Measurements from ENCODE around the gene MAPK6.
A peak's percentile ranks its signal among the peaks of the same experiment; 100 is the strongest.

MAPK6 gene

DNA sequence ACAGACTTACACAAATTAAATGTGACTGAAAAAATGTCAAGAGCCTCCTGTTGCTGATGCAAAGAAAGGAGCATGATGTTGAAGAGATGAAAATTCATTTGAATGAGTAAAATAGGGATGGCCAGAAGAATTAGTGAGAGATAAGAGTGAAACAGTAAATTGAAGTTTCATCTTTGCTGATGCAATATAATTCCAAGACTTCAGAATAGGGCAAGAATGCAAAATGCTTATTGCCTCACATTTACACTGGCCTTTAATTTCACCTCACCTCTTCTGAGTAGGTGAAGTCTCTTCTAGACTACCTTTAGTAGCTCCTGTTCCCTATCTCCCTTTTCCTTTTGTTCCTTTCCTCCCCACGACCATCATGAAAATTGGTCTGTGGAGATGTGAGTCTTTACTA lies 15.3 kb upstream of the MAPK6 start:
- no peak overlapping the region for H3K4me3 ChIP-seq (ENCODE audit: low read length)
- no peak for DNase-seq (ENCODE audit: low read depth)
- TF ChIP-seq, protein P1, sequence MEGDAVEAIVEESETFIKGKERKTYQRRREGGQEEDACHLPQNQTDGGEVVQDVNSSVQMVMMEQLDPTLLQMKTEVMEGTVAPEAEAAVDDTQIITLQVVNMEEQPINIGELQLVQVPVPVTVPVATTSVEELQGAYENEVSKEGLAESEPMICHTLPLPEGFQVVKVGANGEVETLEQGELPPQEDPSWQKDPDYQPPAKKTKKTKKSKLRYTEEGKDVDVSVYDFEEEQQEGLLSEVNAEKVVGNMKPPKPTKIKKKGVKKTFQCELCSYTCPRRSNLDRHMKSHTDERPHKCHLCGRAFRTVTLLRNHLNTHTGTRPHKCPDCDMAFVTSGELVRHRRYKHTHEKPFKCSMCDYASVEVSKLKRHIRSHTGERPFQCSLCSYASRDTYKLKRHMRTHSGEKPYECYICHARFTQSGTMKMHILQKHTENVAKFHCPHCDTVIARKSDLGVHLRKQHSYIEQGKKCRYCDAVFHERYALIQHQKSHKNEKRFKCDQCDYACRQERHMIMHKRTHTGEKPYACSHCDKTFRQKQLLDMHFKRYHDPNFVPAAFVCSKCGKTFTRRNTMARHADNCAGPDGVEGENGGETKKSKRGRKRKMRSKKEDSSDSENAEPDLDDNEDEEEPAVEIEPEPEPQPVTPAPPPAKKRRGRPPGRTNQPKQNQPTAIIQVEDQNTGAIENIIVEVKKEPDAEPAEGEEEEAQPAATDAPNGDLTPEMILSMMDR (conservative IDR thresholded peaks at IDR 0.05; ENCODE audit: low read length), result no peak

DNA sequence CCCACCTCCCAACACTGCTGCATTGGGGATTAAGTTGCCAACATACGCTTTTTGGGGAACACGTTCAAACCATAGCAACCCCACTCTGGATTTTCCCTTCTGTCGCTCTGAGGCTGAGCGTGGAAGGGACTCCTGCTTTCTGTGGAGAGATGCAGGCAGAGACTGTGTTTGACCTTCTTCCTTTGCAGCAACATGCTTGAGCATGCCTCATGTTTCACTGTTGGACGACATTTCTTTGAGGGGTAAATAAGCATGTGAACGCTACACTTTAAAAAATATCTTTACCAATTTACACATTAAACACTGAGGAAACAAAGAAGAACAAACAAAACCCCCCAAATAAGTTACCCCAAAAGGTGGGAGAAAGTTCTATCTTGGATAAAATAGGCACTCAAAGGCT lies 14.2 kb upstream of the MAPK6 start:
- TF ChIP-seq, protein P1 (conservative IDR thresholded peaks at IDR 0.05; ENCODE audit: low read length), result no peak
- no peak overlapping the region for H3K4me3 ChIP-seq (ENCODE audit: low read length)
- no peak for DNase-seq (ENCODE audit: low read depth)

DNA sequence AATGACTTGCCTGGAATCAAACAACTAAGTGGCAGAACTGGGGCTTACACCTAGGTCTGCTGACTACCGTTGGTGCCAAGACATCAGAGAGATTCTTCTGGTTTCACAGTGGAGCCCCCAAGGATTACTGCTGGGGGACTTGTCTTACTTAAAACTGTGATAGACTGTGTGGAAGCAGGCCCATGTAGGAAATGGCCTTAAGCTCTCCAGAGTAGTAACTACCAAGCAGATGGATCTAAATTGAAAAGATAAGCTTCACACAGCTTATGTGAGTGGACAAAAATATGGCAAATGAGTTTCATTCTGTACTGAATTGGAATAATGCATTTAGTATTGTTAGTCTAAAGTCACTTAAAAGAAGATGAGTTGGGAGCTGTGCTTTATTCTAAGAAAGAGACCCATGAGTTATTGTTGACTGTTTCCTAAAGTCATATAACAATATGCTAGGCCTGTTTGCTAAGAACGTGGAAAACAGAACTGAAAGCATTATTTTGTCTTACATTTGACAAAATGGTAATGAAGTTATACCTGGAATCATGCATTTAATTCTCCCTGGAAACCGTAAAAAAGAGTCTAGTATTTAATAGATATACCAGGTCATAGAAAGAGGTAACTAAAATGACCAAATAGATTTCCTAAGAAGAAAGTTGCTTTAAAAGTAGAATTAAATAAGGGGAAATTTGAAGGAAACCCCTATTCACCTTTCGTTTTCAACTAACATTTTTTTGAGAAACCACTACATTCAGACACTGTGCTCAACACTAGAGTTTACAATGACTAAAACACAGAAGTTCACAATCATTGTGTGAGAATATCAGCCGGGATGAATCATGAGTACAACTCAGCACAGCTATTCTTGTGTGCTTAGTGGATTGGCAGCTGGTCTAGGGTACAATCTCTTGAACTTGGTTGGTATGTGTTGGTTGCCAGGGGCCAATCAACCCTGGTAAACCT lies 13.0 kb upstream of the MAPK6 start:
- peak; percentile 34 for DNase-seq (ENCODE audit: low read depth)
- H3K4me3 ChIP-seq (ENCODE audit: low read length), result no peak overlapping the region
- TF ChIP-seq, protein P1 (conservative IDR thresholded peaks at IDR 0.05; ENCODE audit: low read length), result no peak

DNA sequence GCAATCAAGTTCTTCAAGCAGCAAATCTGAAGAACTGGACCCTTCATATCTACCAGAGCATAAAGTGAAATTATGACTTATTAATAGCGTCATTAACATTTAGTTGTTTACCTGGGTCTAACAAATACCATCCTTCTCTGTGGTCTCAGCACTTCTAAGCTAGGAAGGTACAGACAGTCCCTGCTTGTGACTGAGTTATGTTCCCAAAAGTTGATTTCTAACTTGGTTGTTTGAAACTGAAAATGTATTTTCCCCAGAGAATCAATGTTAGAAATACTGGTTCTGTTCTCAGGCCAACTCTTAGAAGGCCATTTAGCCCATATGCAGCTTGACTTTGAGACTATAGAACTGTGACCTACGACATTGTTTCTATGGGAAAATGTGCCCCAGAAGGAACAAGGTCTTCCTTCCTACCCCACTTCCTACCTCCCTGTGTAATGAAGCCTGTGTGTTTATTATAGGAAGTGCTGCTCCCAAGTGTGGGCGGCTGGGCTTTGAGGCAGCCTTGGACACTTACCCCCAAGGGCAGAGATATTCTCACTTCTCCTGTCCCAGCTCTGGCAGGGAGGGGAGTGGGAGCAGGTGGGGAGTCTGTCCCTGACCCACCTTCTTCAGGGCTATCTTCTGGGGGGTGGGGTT lies 12.2 kb upstream of the MAPK6 start:
- DNase-seq (ENCODE audit: low read depth), result no peak
- TF ChIP-seq, protein P1 (conservative IDR thresholded peaks at IDR 0.05; ENCODE audit: low read length), result no peak
- no peak overlapping the region for H3K4me3 ChIP-seq (ENCODE audit: low read length)

DNA sequence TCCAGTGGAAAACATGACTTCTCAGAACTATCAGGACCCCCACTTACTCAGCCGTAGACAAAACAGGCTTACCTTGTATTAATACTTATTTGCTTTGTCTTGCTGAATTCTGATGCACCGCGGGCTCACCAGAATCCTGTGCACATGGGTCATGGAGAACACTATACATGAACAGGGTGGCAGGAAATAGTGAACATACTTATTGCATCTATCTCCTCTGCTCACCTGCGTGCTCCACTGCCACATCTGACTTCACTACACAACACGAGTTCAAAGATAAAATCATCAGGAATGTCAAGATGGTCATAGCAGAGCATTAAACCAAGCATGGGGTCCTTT lies 10.7 kb upstream of the MAPK6 start:
- no peak for DNase-seq (ENCODE audit: low read depth)
- no peak overlapping the region for H3K4me3 ChIP-seq (ENCODE audit: low read length)
- TF ChIP-seq, protein P1 (conservative IDR thresholded peaks at IDR 0.05; ENCODE audit: low read length), result no peak

DNA sequence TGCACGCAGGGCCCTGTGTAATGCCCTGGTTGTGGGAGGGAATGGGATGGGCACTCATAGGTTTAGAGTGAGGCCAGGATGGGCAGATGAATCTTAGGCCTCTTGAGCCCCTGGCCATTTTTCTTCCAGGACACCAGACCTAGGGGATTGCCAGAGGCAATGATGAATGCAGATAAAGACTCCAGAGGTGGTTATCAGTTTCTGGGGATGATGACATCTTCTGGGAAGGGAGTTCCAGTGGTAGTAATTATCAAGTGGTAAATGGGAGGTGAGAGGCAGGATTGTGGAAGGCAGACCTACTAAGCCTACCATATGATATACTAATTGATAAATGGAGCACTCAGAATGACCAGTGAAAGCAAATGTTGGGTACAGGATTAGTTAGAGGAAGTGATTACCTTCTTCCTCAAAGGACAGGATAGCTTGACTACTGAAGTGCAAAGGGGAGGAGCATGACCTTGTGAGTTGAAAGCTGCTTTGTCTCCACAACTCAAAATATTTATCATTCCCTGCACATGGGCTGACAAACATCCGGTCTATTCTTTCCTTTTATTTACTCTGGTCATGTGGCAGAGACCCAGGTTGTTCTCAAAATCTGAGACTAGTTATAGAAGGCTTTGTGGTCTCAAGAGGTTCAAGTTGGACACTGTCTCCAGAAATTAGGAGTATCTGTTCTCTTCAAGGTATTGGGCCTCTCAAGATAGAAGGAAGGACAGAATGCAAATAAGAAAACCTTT lies 10.2 kb upstream of the MAPK6 start:
- no peak overlapping the region for H3K4me3 ChIP-seq (ENCODE audit: low read length)
- no peak for DNase-seq (ENCODE audit: low read depth)
- TF ChIP-seq, protein P1 (conservative IDR thresholded peaks at IDR 0.05; ENCODE audit: low read length), result no peak
